GOT3 (cell line): ENCODE data around the gene FAM110C.
"Not testable (repeated sequence)": the region's sequence is repeated elsewhere in the genome, so short reads cannot be mapped to it uniquely, and the experiment has no call there.

Source experiments
- DNase-seq: peaks from one replicate; lab custom pipeline; 2025; ENCODE audit warnings: mixed read lengths; lab: John Stamatoyannopoulos, UW

The FAM110C gene, protein sequence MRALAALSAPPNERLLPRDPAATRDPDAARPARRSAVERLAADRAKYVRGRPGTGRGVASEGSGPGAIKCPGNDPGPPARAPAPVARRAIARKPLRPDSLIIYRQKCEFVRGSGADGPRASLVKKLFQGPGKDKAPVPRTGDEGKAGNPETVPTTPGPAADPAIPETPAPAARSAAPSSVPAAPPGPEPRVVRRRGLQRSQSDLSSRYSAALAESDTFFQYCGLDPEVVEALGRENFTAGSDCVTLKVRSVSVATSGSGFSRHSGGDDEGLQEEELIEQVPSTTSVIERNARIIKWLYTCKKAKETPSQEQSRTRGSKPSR

GRCh38 chr2:46471-47345 lies at the start of gene FAM110C:
FAM110C (minus strand) TSS chr2:46505; CDS start chr2:46385, 120 bp downstream.
- DNase-seq: no peak

- DNase-seq: no peak
Observed at GRCh38 chr2:92326-92725, 46.0 kb upstream of the FAM110C start.

DNA sequence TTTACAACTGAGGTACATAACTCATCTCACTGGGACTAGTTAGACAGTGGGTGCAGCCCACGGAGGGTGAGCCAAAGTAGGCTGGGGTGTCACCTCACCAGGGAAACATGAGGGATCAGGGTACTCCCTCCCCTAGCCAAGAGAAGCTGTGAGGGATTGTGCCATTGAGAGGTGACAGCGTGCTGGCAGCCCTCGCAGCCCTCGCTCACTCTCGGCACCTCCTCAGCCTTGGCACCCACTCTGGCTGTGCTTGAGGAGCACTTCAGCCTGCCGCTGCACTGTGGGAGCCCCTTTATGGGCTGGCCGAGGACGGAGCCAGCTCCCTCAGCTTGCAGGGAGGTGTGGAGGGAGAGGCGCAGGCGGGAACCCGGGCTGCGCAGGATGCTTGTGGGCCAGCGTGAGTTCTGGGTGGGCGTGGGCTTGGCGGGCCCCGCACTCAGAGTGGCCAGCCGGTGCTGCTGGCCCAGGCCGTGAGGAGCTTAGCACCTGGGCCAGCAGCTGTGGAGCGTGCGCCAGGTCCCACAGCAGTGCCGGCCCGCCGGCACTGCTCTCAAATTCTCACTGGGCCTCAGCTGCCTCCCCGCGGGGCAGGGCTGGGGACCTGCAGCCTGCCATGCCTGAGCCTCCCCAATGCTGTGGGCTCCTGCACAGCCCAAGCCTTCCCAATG lies 44.5 kb upstream of the FAM110C start:
- DNase-seq: no peak

DNA sequence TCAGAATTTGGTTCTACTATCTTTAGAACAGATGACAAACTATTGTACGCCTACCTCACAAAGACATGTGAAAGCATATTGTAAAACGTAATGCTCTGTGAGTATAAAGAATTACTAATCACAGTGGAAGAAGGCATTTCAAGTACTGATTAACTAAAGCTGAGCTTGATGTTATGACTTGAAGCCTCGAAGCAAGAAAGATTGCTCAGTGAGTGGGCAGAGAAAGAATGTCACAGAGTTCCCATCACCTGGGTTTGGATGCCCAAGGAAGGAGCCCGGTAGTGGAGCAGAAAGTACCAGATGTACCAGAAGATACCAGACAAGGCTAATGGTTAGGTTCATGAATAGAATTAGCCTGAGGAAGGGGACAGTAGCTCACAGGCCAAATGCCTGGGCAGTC lies 39.5 kb upstream of the FAM110C start:
- DNase-seq: no peak

DNA sequence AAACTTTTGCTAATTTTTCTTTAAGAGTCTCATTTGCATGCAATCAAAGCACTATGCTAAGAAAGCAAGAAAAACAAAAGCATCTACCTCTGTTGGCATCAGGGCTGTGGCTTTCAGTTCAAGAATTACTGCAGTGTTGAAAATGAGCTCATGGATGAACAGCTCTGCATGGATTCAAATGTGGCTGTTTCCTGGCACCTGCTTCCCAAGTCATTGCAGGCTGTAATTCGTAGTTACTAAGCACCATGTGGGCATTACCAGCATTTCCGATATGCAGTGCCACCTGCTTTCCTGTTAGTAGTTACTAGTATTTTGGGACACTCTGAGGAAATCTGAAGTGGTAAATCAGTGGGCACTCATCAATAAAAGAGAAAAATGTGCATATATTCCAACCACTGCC lies 37.8 kb upstream of the FAM110C start:
- no peak for DNase-seq

- DNase-seq: no peak
Observed at GRCh38 chr2:80971-81736, 34.8 kb upstream of the FAM110C start.

DNA sequence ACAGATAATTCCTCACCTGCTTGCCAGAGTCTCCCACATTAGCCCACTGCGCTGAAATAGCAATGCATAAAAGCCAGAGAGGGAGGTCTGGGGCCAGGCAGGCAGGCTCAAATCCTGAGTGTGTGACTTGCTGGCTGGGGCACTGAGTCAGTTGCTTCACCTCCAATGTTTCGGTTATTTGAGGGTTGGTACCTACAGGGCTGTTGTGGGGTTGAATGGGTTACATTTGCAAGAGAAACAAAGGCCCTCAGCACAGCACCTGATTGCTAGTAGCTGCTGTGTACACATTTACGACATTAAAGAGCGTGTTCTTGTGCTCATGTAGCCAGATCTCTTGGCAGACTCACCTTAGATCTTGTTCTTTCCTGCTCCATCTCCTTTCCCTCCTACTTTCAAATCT lies 34.1 kb upstream of the FAM110C start:
- DNase-seq: no peak

DNA sequence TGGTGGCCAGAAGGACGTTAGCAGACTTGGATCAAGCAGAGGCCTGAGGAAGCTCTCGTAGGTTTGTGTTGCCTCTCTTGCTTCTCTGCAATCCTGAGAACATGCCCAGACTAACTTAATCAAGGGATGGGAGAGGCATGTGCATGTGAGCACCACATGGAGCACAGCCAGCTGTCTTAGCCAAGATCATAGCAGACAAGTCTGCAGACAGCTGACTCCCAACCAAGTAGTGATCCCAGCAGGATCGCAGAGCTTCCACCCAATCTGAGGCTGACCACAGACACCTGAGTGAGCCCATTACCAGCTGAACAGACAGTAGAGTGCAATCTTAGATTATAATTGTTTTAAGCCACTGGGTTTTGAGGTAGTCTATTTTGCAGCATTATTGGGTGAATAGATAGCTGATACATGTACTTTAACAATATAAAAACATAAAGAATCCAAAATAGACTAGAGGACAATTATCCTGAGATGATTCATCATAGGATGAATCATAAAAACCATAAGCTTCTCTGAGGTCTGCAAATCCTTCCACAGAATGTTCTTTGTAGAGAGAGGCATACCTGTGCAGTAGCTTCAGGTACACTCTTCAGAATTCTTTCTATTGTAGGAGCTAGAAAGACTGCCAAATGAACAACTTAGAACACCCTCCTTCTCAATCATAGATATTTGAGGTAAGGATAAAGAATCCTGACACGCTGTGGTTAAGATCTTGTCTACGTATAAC lies 25.2 kb upstream of the FAM110C start:
- no peak for DNase-seq

GRCh38 chr2:69366-70344 lies 23.4 kb upstream of the FAM110C start:
- no peak for DNase-seq

DNA sequence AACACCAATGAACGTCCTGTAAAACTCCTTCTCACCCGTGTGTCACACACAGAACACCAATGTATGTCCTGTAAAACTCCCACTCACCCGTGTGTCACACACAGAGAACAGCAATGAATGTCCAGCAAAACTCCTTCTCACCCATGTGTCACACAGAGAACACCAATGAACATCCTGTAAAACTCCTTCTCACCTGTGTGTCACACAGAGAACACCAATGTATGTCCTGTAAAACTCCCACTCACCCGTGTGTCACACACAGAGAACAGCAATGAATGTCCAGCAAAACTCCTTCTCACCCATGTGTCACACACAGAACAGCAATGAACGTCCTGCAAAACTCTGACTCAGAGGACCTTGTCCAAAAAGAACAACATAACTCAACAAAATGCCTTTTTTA lies 22.3 kb upstream of the FAM110C start:
- DNase-seq: not testable (repeated sequence)

- DNase-seq: no peak
Observed at GRCh38 chr2:66853-67252, 20.5 kb upstream of the FAM110C start.

- no peak for DNase-seq
Observed at GRCh38 chr2:65121-65520, 18.8 kb upstream of the FAM110C start.

GRCh38 chr2:55587-56448 lies 9.5 kb upstream of the FAM110C start:
- DNase-seq: no peak

DNA sequence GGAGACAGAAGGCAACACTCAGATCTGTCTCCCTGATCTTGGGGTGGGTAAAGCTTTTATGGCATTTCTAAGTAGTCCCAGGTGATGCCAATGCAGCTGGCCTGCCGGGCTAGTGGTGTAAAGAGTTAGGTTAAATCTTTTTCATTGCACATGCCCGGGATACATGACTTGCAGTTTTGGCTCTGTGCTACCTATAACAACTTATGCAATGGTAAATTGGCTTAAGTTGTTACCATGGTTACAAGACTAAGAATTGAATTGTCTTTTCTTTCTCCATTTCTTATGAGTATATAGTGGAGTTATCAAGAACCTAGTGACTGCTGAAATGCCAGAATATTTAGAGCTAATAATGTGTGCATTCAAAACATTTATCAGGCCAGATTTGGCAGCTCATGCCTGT lies 5.3 kb upstream of the FAM110C start:
- no peak for DNase-seq

- DNase-seq: no peak
Observed at GRCh38 chr2:47737-48136, 1.4 kb upstream of the FAM110C start.

DNA sequence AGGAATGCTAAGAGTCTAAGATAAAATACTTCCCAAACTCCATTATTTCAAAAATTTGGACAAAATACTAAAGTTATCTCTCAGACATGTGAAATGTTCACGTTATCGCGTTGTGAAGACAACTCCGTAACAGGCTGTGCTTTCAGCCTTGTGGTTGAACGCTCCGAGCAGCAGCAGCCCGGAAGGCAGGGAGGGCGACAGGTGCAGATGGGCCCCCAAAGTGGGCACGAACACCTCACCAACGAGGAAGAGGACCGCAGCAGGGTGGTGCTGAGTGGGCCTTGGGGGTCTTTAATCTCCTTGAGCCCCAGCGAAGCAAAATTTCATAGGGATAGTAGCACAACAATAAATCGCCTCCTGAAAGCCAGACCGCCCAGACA lies 1.0 kb upstream of the FAM110C start:
- no peak for DNase-seq

DNA sequence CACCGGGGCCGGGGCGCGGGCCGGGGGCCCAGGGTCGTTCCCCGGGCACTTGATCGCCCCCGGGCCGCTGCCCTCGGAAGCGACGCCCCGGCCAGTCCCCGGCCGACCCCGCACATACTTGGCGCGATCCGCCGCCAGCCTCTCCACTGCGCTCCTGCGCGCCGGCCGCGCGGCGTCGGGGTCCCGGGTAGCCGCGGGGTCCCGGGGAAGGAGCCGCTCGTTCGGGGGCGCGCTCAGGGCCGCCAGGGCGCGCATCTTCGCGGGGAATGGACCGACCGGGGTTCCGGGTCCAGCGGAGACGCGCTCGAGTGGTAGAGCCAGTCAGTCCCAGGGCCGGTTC lies 204 bp downstream of the FAM110C start:
- no peak for DNase-seq

DNA sequence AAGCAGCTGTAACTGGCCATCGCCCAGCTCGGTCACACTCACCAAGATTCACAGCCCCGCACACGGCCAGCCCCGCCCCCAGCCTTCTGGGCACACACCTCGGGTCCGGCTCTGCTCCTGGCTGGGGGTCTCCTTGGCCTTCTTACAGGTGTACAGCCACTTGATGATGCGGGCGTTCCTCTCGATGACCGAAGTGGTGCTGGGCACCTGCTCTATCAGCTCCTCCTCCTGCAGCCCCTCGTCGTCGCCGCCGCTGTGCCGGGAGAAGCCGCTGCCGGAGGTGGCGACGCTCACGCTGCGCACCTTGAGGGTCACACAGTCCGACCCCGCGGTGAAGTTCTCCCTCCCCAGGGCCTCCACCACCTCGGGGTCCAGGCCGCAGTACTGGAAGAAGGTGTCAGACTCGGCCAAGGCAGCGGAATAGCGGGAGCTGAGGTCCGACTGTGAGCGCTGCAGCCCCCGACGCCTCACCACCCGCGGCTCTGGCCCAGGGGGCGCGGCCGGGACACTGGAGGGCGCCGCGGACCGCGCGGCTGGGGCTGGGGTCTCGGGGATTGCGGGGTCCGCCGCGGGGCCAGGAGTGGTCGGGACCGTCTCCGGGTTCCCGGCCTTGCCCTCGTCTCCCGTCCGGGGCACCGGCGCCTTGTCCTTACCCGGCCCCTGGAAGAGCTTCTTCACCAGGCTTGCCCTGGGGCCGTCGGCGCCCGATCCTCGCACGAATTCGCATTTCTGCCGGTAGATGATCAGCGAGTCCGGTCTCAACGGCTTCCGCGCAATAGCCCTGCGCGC lies 769 bp downstream of the FAM110C start:
- no peak for DNase-seq
